ENCODE measurements around the gene DAB2IP.

Gene DAB2IP

DNA sequence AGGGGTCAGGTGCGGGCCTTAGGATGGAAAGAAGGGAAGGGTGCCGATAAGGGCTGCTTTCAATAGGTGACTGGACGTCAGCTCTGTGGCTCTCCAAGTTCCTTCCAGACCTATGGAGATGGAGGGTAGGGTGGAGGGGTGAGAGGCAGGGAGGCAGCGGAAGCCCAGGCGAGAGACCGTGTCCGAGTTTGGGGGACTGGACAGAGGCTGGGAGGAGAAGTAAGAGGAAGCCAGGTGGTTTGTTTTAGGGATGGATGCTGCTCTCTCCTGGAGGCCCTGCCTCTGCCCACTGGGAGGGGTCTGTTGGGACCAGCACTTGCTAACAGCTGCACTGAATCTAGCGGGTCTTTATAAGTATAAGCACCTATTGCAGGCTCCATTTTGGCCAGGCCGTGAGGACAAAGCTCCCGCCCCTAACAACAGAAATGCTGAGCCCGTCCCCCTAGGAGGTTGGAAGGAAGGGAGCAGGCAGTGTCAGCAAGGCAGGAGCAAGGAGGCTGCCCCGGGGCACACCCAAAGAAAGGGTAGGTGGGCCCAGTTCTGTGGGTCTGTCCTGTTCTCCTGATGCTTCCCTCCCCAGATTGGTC lies 167.5 kb downstream of the DAB2IP start:
- DNase-seq (ENCODE audit: low read depth): no peak

DNA sequence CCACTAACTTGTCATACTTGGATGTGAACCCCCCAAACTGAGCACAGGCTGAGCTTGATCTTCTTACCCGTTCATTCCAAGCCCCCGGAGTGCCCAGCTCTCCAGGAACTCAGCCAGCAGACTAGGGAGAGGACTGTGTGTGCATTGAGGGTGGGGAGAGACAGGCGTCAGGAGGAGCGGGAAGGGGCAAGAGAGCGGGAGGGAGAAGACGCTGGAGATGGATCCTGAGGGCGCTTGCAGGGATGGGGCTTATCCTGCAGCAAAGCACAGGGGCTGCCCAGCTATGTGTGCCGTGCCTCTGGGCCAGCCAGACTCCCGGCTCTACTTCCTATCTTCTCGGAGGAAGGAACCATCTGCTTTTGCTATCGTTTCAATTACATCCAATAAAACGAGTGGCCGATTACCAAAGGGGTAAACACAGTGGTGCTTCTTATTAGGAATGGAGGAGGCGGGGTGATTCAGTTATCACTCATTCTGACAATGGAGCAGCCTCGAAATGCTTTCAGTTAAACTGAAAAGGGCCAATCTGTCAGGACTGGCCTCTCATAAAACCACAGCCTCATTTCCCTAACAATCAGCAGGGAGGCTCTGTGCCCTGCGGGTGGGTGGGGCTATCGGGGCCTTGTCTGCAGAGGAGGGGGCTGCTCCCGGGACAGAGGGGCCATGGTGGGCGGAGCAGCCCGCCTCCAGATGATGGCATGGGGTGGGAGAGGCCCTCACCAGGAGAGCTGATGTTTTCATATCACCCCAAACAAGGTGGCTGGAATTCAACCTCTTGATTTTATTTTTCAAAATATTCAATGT lies 168.2 kb downstream of the DAB2IP start:
- DNase-seq (ENCODE audit: low read depth): no peak

DNA sequence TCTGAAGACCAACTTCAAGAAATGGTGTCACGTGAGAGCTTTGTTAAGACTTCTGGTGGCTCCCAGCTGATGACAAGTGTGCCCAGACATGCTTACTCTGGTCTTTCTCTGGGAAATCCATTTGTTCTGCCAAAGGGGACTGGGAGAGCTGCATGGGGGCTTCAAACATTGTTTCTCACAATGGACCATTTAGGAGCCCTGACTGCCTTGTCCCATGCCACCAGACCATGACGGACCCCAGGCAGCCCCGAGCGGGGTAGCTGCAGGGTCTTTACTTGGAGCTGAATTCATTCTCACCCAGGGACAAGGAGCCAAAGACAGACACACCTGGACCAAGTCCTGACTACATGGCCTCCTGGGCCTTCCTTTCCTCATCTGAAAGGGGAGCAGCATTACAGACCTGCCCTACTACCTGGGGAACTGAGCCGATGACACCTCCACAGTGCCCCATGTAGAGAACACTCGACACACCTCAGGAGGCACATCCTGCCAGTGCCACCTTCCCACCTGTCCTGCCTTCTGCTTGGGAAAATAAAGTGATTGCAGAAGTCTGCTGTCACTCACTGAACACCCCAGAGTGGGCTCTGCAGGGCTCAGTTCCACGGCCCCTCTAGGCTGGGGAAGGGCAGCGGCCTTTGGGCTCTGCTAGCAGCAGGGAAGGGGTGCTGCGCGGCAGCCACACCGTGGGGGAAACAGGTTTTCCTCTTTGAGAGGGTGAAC lies 169.0 kb downstream of the DAB2IP start:
- DNase-seq (ENCODE audit: low read depth): no peak

DNA sequence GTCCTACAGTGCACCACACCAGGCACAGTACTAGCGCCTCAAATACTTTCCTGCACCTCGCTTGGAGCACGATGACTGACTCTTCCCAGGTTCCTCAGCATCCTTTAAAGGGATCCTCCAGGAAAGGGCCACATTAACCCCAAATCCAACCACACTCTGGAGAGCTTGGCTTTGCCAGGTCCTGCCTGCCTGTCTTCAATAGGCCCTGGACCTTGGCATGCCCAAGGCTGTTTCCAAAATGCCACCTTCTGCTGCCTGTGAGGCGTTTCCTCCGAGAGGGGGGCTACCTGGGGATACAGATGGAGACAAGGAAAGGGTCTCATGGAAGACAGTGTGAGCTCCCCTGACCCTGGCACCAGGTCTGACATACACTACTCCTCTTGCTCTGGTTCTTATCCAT lies 169.9 kb downstream of the DAB2IP start:
- no peak for DNase-seq (ENCODE audit: low read depth)

DNA sequence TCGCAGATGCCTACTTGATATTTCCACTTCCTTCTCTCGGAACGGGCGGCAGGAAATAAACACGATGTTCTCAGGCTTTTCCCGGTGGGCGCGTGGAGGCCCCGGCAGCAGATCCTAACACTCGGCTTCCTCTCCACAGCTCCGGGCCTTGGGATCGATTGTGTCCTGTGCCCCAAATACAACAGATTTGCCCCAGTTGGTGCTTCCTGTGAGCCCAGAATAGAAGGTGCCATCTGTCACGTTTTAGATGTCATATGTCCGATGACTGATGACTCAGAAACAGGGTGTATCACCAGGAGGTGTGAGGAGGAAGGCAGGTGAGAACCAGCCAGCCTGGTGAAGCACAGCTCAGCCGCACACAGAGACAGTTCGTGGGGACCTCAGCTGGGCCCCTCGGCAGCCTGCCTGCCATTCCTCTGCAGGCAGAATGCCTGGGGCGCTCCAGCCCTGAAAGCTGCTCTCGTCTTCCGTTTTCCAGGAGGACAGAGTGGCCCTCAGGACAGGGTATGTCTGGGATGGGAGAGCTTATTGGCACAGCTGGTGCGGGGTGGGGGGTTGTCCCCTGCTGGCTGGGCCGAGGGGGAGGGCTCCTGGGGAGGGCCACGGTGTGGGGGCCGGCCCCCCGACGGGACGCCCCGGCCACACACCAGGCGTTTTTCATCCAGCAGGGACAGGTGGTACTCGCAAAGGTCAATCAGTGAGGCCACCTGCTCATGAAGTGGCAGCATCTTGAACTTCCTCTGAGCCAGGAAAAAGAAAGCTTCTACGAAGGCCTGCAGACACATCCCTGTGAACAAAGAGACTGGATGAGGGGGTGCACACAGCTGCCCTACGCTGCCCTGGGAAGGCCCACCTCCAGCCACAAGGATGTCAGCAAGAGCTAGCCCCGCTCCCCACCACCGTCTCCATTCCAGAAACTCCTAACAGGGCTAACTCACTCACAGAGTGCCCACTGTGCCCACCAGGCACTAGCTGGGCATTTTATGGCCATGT lies 171.0 kb downstream of the DAB2IP start:
- no peak for DNase-seq (ENCODE audit: low read depth)

DNA sequence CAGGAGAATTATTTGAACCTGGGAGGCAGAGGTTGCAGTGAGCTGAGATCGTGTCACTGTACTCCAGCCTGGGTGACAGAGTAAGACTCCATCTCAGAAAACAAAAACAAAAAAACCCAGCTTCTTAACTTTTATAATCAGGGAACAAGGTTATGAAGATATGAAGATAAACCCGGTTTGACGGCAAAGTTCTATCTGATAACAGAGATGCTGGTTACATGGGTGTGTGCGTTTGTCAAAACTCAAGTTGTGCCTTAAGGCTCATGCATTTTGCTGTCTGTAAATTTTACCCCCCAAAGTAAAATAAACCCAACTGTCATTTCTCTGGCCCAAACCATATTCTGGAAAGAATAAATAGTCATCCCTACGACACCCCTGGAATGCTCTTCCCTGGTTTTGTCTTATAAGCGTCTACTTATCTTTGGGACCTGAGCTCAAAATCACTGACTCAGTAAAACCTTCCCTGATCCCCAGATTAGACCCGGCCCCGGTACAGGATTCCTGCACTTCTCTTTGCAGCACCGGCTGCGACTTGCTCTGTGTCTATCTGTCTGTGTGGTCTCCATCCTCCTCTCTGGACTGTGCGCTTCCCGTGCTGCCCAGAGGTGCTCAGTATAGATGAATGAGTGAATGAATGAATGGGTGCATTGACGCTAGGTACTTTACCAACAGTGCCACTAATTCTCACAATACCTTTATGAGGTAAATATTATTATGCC lies 172.2 kb downstream of the DAB2IP start:
- no peak for DNase-seq (ENCODE audit: low read depth)

DNA sequence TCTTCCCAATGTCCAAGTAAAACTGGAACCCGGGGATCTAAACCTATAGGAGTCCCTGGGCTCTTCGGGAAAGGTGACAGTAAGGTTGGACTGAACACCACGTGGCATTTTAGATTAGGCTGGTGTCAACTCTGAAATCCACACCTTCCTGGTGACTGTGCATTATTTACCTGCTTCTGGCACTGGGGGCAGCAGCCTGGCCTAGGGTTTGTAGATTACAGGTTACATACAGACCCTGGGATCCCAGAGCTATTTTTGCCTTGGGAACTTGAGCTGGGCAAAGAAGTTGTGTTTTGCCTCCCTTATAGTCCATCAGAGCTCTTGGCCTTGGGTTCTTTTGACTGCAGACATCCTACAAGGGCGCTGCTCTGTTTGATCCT lies 173.2 kb downstream of the DAB2IP start:
- DNase-seq (ENCODE audit: low read depth): no peak

DNA sequence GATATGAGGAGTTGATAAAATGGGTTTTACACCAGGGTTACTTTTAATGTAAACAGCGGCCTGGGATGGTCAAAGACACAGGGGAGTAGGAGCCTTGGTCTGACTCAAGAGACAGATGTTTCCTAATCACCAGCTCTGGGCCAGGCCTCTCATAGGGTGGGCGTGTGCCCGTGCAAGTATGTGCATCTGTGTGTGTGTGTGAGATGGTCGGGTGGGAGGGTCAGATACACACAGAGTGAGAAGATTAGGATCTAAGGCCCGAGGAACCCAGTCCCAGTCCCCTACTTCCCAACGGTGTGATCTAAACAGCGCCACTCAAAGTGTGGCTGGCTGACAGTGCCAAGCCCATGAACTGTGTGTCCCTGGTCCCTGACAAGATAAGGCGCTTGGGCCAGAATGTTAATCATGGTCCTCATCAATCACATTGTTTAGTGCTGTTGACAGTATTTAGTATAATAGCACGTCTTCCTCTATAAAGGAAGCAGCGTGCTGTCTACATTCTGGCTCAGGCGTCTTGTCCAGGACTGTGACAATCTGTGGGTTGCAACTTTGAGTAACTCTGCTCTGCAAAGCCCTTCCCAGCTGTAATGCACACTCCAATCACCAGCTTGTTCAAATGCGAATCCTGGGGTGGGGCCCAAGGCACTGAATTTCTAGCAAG lies 173.7 kb downstream of the DAB2IP start:
- no peak for DNase-seq (ENCODE audit: low read depth)

DNA sequence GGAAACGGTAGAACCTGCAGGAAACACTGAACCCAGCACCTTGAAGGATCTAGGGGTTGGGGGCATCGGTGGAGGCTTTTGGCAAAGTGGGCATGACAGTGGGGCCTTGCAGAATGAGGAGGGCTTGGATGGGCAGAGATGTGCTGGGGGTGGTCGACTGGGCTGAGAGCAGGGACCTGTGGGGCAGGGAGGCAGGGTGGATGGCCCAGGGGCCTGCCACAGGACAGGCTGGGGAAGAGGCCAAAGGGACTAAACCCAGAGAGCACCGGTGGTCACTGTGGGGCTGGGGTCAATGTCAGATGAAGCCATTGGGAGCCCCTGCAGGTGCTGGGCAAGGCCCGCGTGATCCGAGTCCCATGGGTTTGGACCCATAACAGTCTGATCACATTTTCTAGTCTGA lies 175.3 kb downstream of the DAB2IP start:
- DNase-seq (ENCODE audit: low read depth): no peak

DNA sequence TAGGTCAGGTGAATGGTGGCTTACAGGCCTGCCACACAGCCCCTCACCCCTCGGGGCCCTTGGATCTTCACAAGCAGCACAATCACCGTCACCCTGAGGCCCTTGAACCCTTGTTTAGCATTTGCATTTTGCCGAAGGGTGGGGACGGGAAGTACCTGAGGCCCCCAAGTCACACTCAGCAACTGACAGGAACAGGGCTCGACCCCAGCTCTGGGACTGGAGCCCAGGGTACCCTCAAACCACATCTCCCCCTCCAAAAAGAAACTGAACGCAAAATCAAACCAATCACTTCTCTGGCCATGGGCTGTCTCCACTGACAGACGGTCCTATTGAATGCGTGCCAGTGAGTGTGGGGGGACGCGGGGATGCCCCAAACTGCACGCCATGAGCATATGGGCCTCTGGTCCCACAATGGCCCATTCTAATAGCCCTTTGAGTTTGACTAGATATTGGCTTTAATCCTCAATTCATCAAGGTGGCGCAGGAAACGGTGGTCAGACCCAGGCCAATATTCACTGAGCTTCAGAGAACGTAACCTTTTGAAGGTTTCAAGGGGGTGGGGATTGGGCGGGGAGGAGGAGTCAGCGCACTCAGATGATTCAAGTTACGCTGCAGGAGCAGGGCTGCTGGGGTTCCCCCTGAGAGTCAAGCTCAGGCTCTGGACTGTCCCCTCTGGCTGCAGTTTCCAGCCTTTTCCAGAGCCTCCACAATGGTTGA lies 176.0 kb downstream of the DAB2IP start:
- DNase-seq (ENCODE audit: low read depth): no peak

DNA sequence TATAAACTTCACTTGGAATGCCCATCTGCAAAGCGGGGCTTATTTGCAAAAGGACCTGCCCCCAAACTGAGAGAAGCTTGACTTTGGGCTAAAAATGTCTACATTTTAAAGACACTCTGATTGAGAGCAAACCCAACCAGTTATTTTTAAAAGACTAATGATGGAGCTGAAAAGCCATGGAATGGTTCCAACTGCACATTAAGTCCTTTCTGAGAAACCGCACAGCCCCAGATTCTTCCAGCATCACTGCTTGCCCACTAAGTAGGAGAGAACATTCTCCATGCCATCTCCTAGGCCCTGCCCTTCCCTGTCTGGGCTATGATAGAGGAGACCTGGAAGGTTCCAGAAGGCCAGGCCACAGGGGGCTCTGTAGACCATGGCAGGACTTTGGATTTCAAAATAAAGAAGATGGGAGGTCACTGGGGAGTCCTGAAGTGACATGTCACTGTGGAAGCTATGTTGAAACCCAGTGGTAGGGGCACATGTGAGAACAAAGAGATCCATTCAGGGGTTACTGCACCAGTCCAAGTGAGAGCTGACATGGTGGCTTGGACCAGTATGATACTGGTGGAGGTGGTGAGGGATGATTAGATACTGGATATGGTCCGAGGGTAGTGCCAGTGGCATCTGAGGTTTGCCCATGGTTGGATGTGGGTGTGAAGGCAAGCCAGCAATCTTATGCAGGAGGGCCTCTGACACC lies 179.2 kb downstream of the DAB2IP start:
- no peak for DNase-seq (ENCODE audit: low read depth)

DNA sequence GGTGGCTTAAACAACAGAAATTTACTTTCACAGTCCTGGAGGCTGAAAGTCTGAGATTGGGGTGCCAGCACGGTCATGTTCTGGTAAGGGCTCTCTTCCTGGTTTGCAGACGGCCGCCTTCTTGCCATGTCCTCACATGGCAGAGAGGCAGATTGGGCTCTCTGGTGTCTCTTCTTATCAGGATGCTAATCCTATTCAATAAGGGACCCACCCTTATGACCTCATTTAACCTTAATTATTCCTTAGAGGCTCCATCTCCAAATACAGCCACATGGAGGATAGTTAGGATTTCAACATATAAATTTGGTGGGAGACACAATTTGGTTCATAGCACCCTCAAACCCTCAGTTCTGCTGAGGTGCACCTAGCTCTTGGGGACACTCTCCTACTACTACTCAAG lies 180.4 kb downstream of the DAB2IP start:
- no peak for DNase-seq (ENCODE audit: low read depth)

DNA sequence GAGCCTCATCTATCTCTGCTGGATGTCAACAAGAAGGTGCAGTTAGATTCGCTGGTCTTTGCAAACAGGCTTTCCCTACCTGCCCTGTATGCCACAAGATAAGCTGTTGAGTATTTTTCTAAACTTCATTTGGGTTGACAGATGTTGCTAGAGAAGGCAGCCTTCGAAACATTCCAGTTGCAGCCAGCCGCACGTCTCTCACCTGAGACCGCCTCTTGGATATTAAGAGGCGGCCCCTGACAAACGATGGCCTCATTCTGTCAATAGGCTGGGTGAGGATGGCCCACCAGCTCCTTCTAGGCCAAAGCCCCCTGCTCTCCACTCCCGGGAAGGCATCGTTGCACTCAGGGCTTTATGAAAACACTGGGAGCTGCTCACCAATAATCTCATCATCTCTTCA lies 181.6 kb downstream of the DAB2IP start:
- no peak for DNase-seq (ENCODE audit: low read depth)

Measured in fibroblast of the conjunctiva (primary cell).